ENCODE measurements around the gene NAALADL2.

GRCh38 chr3:175521406-175521805, 662.3 kb downstream of the NAALADL2 start:
- TF ChIP-seq CTCF (IDR thresholded peaks at IDR 0.05): no peak
- no peak for TF ChIP-seq POLR2A (IDR thresholded peaks at IDR 0.05)

All from uterus (tissue), 2 donors.